H9 (cell line): ENCODE measurements around the gene THAP3. TPM values are rescaled to one million over a fixed set of nuclear protein-coding genes. Genes with fewer than 3 reads are reported as not detected.

Experiments
- DNase-seq: peaks from one replicate; pipeline ENCODE4 v3.0.0-alpha.2; 2017
- H2AFZ ChIP-seq: one replicate; pipeline ENCODE4 v1.6.1; 2013; ENCODE audit warnings: mild to moderate bottlenecking, low read length, control low read depth, moderate library complexity
- H2AK5ac ChIP-seq: 2 replicates; pipeline ENCODE4 v1.6.1; 2013; ENCODE audit warnings: low read length, control low read depth, mixed read lengths; ENCODE audit not compliant: insufficient read length
- H2BK120ac ChIP-seq: one replicate; pipeline ENCODE4 v1.6.1; 2013; ENCODE audit warnings: low read depth, mild to moderate bottlenecking, low read length, control low read depth, inconsistent platforms; ENCODE audit not compliant: poor library complexity, severe bottlenecking
- H2BK12ac ChIP-seq: 2 replicates; pipeline ENCODE4 v1.6.1; 2013; ENCODE audit warnings: low read length, control low read depth, mixed read lengths, low read depth; ENCODE audit not compliant: insufficient read length
- H2BK15ac ChIP-seq: 2 replicates; pipeline ENCODE4 v1.6.1; 2013; ENCODE audit warnings: low read depth, low read length, control low read depth
- H2BK20ac ChIP-seq: one replicate; pipeline ENCODE4 v1.6.1; 2013; ENCODE audit warnings: low read depth, mild to moderate bottlenecking, low read length, control low read depth, inconsistent platforms; ENCODE audit not compliant: poor library complexity, severe bottlenecking
- H2BK5ac ChIP-seq: 2 replicates; pipeline ENCODE4 v1.6.1; 2013; ENCODE audit warnings: low read length, control low read depth, mixed read lengths; ENCODE audit not compliant: insufficient read length
- H3K14ac ChIP-seq: 2 replicates; pipeline ENCODE4 v1.6.1; 2013; ENCODE audit warnings: low read length, control low read depth; ENCODE audit not compliant: insufficient read depth
- H3K18ac ChIP-seq: 2 replicates; pipeline ENCODE4 v1.6.1; 2013; ENCODE audit warnings: low read depth, mild to moderate bottlenecking, mixed read lengths, low read length, control low read depth; ENCODE audit not compliant: insufficient read length
- H3K23ac ChIP-seq: 2 replicates; pipeline ENCODE4 v1.6.1; 2013; ENCODE audit warnings: low read length, control low read depth, mixed read lengths, low read depth; ENCODE audit not compliant: insufficient read length
- H3K23me2 ChIP-seq: 2 replicates; pipeline ENCODE4 v1.6.1; 2013; ENCODE audit warnings: low read depth, mild to moderate bottlenecking, mixed read lengths, low read length, control low read depth; ENCODE audit not compliant: insufficient read length, poor library complexity, severe bottlenecking
- H3K27ac ChIP-seq: 2 replicates; pipeline ENCODE4 v1.5.1; 2013; ENCODE audit warnings: low read length, control low read depth, mixed read lengths, low read depth; ENCODE audit not compliant: insufficient read length
- H3K27me3 ChIP-seq: 2 replicates; pipeline ENCODE4 v1.6.1; 2013; ENCODE audit warnings: low read length, control low read depth, inconsistent platforms; ENCODE audit not compliant: insufficient read depth
- H3K4ac ChIP-seq: 2 replicates; pipeline ENCODE4 v1.6.1; 2013; ENCODE audit warnings: low read depth, mild to moderate bottlenecking, control low read depth, inconsistent platforms, low read length, moderate library complexity
- H3K4me1 ChIP-seq: 2 replicates; pipeline ENCODE4 v1.6.1; 2013; ENCODE audit warnings: low read length, control low read depth, inconsistent platforms; ENCODE audit not compliant: insufficient read depth
- H3K4me2 ChIP-seq: 2 replicates; pipeline ENCODE4 v1.6.1; 2013; ENCODE audit warnings: low read length, control low read depth, mixed read lengths; ENCODE audit not compliant: insufficient read length, insufficient read depth
- H3K56ac ChIP-seq: 2 replicates; pipeline ENCODE4 v1.6.1; 2013; ENCODE audit warnings: low read depth, mild to moderate bottlenecking, mixed read lengths, low read length, control low read depth; ENCODE audit not compliant: insufficient read length
- H3K79me1 ChIP-seq: 2 replicates; pipeline ENCODE4 v1.6.1; 2013; ENCODE audit warnings: low read depth, mild to moderate bottlenecking, moderate library complexity, low read length, control low read depth, inconsistent platforms; ENCODE audit not compliant: insufficient read depth, poor library complexity, severe bottlenecking
- H3K79me2 ChIP-seq: 2 replicates; pipeline ENCODE4 v1.6.1; 2013; ENCODE audit warnings: low read length, control low read depth, inconsistent platforms; ENCODE audit not compliant: insufficient read depth
- H3K9ac ChIP-seq: 2 replicates; pipeline ENCODE4 v1.6.1; 2013; ENCODE audit warnings: low read length, control low read depth, mixed read lengths; ENCODE audit not compliant: insufficient read length; ENCODE audit errors: extremely low read depth
- H3K9me3 ChIP-seq: one replicate; pipeline ENCODE4 v1.6.1; 2013; ENCODE audit warnings: low read depth, low read length, inconsistent platforms; ENCODE audit not compliant: control insufficient read depth
- H3T11ph ChIP-seq: one replicate; pipeline ENCODE4 v1.6.1; 2013; ENCODE audit warnings: mild to moderate bottlenecking, low read length, control low read depth, inconsistent platforms
- H4K20me1 ChIP-seq: one replicate; pipeline ENCODE4 v1.6.1; 2013; ENCODE audit not compliant: control insufficient read depth, insufficient read length, insufficient read depth
- H4K5ac ChIP-seq: 2 replicates; pipeline ENCODE4 v1.6.1; 2013; ENCODE audit warnings: low read depth, mild to moderate bottlenecking, mixed read lengths, low read length, control low read depth; ENCODE audit not compliant: insufficient read length
- H4K8ac ChIP-seq: replicated peaks from 2 replicates; pipeline ENCODE4 v1.6.1; 2013; ENCODE audit warnings: low read length, control low read depth, mixed read lengths, low read depth; ENCODE audit not compliant: insufficient read length
- H4K91ac ChIP-seq: 2 replicates; pipeline ENCODE4 v1.6.1; 2013; ENCODE audit warnings: low read depth, mild to moderate bottlenecking, moderate library complexity, mixed read lengths, low read length, control low read depth; ENCODE audit not compliant: insufficient read length
- H3K27ac Mint-ChIP-seq, 3 experiments: 2 replicates in 2 of 3; 3 replicates in 1 of 3; pipeline ENCODE4 v1.8.0; 2020 to 2021; ENCODE audit warnings: mixed read lengths in 3 of 3, mild to moderate bottlenecking in 1 of 3, moderate library complexity in 1 of 3
- H3K27me3 Mint-ChIP-seq: 2 replicates; pipeline ENCODE4 v1.8.0; 2021; ENCODE audit warnings: low read depth, mild to moderate bottlenecking, moderate library complexity, mixed read lengths
- H3K36me3 Mint-ChIP-seq, 3 experiments: 2 replicates in 2 of 3; 3 replicates in 1 of 3; pipeline ENCODE4 v1.8.0; 2020 to 2021; ENCODE audit warnings: low read depth in 3 of 3, mixed read lengths in 3 of 3; ENCODE audit not compliant: insufficient read depth in 1 of 3
- H3K4me1 Mint-ChIP-seq, 2 experiments: 2 replicates each; pipeline ENCODE4 v1.8.0; 2020; ENCODE audit warnings: mixed read lengths in 2 of 2
- H3K4me3 Mint-ChIP-seq, 2 experiments: 2 replicates in 1 of 2; 3 replicates in 1 of 2; pipeline ENCODE4 v1.8.0; 2020 to 2021; ENCODE audit warnings: mild to moderate bottlenecking in 2 of 2, mixed read lengths in 2 of 2, moderate library complexity in 1 of 2
- H3K9me3 Mint-ChIP-seq, 2 experiments: 2 replicates in 1 of 2; 3 replicates in 1 of 2; pipeline ENCODE4 v1.8.0; 2020; ENCODE audit warnings: mild to moderate bottlenecking in 2 of 2, mixed read lengths in 2 of 2, moderate library complexity in 1 of 2
- WGBS: extraction: QIAGEN DNeasy Blood & Tissue Kit; methylation state at CpG from one replicate; pipeline ENCODE4 v1.1.7; 2013; ENCODE audit warnings: missing lambda C conversion rate, low lambda C conversion rate, mixed read lengths; ENCODE audit not compliant: insufficient read length; ENCODE audit errors: extremely low coverage; 5-methylcytosine and 5-hydroxymethylcytosine counted together
- total RNA-seq: library from RNA; stranded (reverse); gene quantifications from 2 replicates; pipeline ENCODE4 v1.2.1, GENCODE V29; 2021
- TF ChIP-seq, protein P1 (sequence below): fragments of 200-600 bp; sonication (generic); conservative IDR thresholded peaks from 3 replicates; pipeline ENCODE4 v1.8.0; 2021; ENCODE audit warnings: antibody characterized with exemption, mild to moderate bottlenecking

Gene THAP3
- total RNA-seq, 1 experiment from 2014 or later: 15.3 TPM

GRCh38 chr1:6587261-6588005 is 37.2 kb upstream of the THAP3 start:
- Mint-ChIP-seq H3K4me1 (peaks cover 0 to 3% of the 10 kb centered on the region in 2 experiments; a peak in 1 of 4 replicates), H3K4me3 (no peak overlapping the region; a peak in 1 of 5 replicates), H3K27me3 (no peaks in the 10 kb centered on the region), H3K36me3 (peaks cover 9 to 37% (median 30%) of the 10 kb centered on the region in 3 experiments; a peak in 6 of 7 replicates), H3K27ac (peak overlapping the region in 2 of 3 experiments; percentile 77 to 92; a peak in 2 of 7 replicates), H3K9me3 (no peaks in the 10 kb centered on the region)
- H3K9me3 ChIP-seq: no peaks in the 10 kb centered on the region
- no peak overlapping the region for H2BK20ac ChIP-seq
- no peaks in the 10 kb centered on the region for H3K4me1 ChIP-seq
- TF ChIP-seq, protein P1, sequence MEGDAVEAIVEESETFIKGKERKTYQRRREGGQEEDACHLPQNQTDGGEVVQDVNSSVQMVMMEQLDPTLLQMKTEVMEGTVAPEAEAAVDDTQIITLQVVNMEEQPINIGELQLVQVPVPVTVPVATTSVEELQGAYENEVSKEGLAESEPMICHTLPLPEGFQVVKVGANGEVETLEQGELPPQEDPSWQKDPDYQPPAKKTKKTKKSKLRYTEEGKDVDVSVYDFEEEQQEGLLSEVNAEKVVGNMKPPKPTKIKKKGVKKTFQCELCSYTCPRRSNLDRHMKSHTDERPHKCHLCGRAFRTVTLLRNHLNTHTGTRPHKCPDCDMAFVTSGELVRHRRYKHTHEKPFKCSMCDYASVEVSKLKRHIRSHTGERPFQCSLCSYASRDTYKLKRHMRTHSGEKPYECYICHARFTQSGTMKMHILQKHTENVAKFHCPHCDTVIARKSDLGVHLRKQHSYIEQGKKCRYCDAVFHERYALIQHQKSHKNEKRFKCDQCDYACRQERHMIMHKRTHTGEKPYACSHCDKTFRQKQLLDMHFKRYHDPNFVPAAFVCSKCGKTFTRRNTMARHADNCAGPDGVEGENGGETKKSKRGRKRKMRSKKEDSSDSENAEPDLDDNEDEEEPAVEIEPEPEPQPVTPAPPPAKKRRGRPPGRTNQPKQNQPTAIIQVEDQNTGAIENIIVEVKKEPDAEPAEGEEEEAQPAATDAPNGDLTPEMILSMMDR: no peak
- H4K5ac ChIP-seq: no peak overlapping the region
- no peak overlapping the region for H2BK5ac ChIP-seq
- H3K4ac ChIP-seq: no peak overlapping the region
- H2BK15ac ChIP-seq: no peak overlapping the region
- H2BK12ac ChIP-seq: no peak overlapping the region
- H4K20me1 ChIP-seq: no peaks in the 10 kb centered on the region
- DNase-seq: no peak
- H3K14ac ChIP-seq: no peak overlapping the region; the same call in 1 of the 2 replicates
- H3K4me2 ChIP-seq: no peak overlapping the region
- H2AFZ ChIP-seq: no peak overlapping the region
- H3K56ac ChIP-seq: no peak overlapping the region
- no CpG with 5 or more reads among the region's 13 CpGs for WGBS
- no peaks in the 10 kb centered on the region for H3K79me2 ChIP-seq
- no peak overlapping the region for H3T11ph ChIP-seq
- H3K18ac ChIP-seq: no peak overlapping the region
- H3K9ac ChIP-seq: no peak overlapping the region
- no peak overlapping the region for H2AK5ac ChIP-seq
- H4K8ac ChIP-seq: no peak overlapping the region
- H3K79me1 ChIP-seq: no peaks in the 10 kb centered on the region
- no peak overlapping the region for H3K27ac ChIP-seq
- no peak overlapping the region for H2BK120ac ChIP-seq
- no peaks in the 10 kb centered on the region for H3K27me3 ChIP-seq
- no peak overlapping the region for H3K23ac ChIP-seq
- H3K23me2 ChIP-seq: no peaks in the 10 kb centered on the region
- H4K91ac ChIP-seq: no peak overlapping the region
